ENCODE data around the gene ADGRL1.
A peak's percentile ranks its signal among the peaks of the same experiment; 100 is the strongest.
"Not testable (repeated sequence)": the region's sequence is repeated elsewhere in the genome, so short reads cannot be mapped to it uniquely, and the experiment has no call there.

ADGRL1 gene

GRCh38 chr19:14205452-14206287, at the start of gene ADGRL1:
Gene ADGRL1 (minus strand): TSS chr19:14206169. CDS start chr19:14183602, 22,567 bp downstream.
- DNase-seq = peak; percentile 7

GRCh38 chr19:14255316-14255715, 49.3 kb upstream of the ADGRL1 start:
- not testable (repeated sequence) for DNase-seq

- not testable (repeated sequence) for DNase-seq
Observed at GRCh38 chr19:14253822-14254599, 48.0 kb upstream of the ADGRL1 start.

GRCh38 chr19:14252136-14252535, 46.2 kb upstream of the ADGRL1 start:
- DNase-seq = not testable (repeated sequence)

- no peak for DNase-seq
Observed at GRCh38 chr19:14250870-14251269, 44.9 kb upstream of the ADGRL1 start.

- not testable (repeated sequence) for DNase-seq
Observed at GRCh38 chr19:14250315-14250714, 44.3 kb upstream of the ADGRL1 start.

GRCh38 chr19:14249891-14250290, 43.9 kb upstream of the ADGRL1 start:
- DNase-seq = not testable (repeated sequence)

- DNase-seq = peak; percentile 14
Observed at GRCh38 chr19:14249012-14249754, 43.2 kb upstream of the ADGRL1 start.

GRCh38 chr19:14248578-14249011, 42.6 kb upstream of the ADGRL1 start:
- DNase-seq = peak; percentile 27

- DNase-seq = not testable (repeated sequence)
Observed at GRCh38 chr19:14247548-14248471, 41.8 kb upstream of the ADGRL1 start.

- not testable (repeated sequence) for DNase-seq
Observed at GRCh38 chr19:14247205-14247547, 41.2 kb upstream of the ADGRL1 start.

- not testable (repeated sequence) for DNase-seq
Observed at GRCh38 chr19:14244393-14244792, 38.4 kb upstream of the ADGRL1 start.

- DNase-seq = not testable (repeated sequence)
Observed at GRCh38 chr19:14243718-14244117, 37.7 kb upstream of the ADGRL1 start.

GRCh38 chr19:14237014-14237941, 31.3 kb upstream of the ADGRL1 start:
- DNase-seq = no peak

GRCh38 chr19:14232945-14233344, 27.0 kb upstream of the ADGRL1 start:
- not testable (repeated sequence) for DNase-seq

GRCh38 chr19:14228446-14229071, 22.6 kb upstream of the ADGRL1 start:
- DNase-seq = not testable (repeated sequence)

GRCh38 chr19:14226498-14226897, 20.5 kb upstream of the ADGRL1 start:
- DNase-seq = not testable (repeated sequence)

- DNase-seq = no peak
Observed at GRCh38 chr19:14222886-14223285, 16.9 kb upstream of the ADGRL1 start.

- DNase-seq = peak; percentile 58
Observed at GRCh38 chr19:14221345-14221744, 15.4 kb upstream of the ADGRL1 start.

- no peak for DNase-seq
Observed at GRCh38 chr19:14218620-14219330, 12.8 kb upstream of the ADGRL1 start.
